A549 treated with AZD9567 at 1 μM for 4 hours (cell line): ENCODE data around the gene ZNF526. TPM values are rescaled to one million over a fixed set of nuclear protein-coding genes. Genes with fewer than 3 reads are reported as not detected.

Experiments
- total RNA-seq: library from RNA; stranded (reverse); fragments of 200-300 nt; extraction: Qiagen RNA extraction; gene quantifications from 5 replicates; pipeline ENCODE4 v1.2.3, GENCODE V29; 2022; ENCODE audit not compliant: insufficient read depth

Gene ZNF526
- total RNA-seq: 17.6 to 22.0 TPM (median 19.8 TPM) in 5 replicates

DNA sequence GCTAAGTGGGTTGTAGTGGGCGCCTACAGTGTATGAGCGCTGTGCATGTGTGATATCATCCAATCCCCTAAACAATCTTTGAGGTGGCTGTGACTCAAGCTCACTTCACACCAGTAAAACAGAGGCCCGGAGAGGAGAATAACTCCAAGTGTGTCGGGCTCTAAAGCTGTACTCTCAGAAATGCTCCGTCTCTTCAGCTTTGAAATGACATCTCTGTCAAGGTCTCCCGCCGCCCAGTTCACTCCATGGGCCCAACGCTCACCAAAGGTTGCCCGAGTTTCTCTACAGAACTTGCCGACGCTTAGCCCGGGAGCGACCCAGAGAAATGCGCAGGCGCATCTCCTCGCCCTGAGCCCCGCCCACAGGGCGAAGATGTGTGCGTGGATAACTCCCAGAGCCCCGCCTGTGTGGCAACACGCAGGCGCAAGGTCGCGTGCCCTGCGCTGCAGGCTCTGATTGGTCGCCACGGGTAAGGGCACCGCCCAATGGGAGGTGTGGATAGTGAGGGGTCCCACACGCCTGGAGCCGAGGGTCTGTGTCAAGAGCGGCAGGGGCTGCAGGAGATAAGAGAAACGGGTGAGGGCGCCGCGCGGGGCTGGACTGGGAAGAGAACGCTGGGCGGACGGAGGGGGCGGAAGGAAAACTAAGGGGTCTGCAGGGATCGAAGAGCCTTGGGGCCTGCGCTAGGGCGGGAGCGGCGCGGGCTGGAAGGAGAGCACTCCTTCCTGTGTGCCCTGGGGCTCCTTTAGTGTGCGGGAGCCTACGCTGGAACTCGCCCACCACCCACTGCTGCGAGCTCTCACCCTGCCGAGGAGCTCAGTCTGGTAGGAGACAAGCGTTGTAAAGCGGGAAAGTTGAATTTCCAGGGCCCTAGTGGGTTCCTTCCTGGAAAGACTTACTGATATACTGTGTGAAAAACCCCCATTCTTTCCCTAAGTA is at the start of gene ZNF526:
Gene ZNF526 (plus strand): TSS at position 501 of the 939 bp plus-strand sequence. CDS start 4,092 bp downstream, outside the sequence.

DNA sequence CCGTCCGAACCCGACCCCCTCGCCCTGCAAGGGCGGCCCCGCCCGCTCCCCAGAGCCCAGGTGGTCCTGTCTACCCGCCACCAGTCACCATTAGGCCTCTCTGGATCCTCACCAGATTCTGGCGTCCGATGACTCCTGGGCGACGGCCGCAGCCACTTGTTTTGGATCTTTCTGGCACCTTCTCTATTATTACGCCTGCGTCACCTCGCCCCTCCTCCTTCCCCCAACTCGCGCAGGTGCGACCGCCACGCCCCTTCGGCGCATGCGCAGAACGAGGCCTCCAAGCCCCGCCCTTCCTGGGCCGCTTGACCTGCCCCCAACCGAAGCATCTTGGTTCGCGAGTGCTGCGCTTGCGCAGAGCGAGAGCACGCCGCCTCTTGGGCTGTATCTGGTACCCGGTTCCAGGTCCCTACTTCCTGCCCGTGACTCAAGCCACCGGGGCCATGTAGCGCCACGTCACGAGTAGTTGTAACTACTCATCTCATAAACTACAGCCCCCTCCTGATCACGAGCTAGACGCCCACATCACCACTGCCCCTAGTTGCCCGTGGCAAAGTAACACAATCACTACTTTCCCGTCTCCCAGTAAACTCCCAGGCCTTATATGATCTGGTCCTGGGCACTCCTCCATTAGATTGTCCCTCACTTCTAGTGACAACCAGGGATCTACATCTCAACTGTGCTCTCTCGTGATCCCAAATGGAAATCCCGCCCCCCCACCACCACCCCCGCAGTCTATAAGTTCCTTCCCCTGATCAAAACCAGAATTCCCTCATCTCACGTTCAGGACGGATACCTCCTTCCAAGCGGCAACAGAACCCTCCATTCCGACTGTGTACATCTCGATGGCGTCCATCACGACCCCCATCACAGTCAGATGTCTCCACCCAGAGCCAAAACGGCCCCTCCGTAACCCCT is 2.3 kb upstream of the ZNF526 start, which contains the start of gene DEDD2:
Gene DEDD2 (minus strand): TSS at position 158 of the 918 bp plus-strand sequence. CDS start 670 bp downstream, outside the sequence.

GRCh38 chr19:42242512-42243409 is 22.6 kb downstream of the ZNF526 start, which contains the start of gene GSK3A:
TSS of gene GSK3A (minus strand) at chr19:42242602. CDS start at chr19:42242465, 137 bp downstream.

GRCh38 chr19:42254850-42255765 is 35.0 kb downstream of the ZNF526 start, which contains the start of gene ERF:
TSS of gene ERF (minus strand) at chr19:42255128. CDS start at chr19:42254999, 129 bp downstream.

DNA sequence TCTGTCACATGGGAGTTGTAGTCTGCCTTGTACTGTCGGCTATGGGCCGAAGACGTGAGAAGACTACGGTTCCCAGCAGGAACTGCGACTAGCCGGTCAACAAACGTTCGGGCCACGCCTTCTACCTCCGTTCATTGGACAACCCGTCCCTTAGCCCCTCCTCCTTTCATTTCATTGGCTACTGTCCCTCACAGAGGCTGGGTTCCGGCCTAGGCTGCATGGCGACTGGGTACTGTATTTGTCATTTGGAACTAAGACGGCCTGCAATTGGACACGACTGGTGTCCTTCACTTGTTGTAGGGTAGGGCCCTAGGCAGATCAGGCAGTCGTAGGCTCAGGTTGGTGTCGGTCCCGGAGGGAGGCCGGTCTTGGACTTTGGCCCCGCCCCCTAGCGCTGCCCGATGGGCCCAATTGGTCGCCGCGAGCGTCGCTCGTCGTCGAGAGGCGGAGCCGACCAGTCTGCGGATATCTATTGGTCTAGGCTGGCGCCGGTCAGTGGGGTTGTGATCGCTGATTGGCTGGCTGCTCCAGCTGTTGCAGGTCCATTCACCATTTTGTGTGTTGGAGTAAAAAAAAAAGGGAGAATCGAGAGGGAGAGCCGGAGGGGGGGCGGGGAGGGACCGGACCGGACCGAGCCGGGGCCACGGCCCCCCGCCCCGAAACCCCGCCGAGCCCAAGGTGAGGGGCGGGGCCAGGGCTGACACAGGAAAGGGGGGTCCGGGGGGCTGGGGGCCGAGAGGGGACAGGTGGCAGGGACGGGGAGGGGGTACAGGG is 48.8 kb downstream of the ZNF526 start, which contains the start of gene CIC:
Gene CIC (plus strand): TSS at position 549 of the 774 bp plus-strand sequence. CDS start 2,532 bp downstream, outside the sequence.

Other genes starting within 250 kb of the ZNF526 start
- 2.4 to 5.3 TPM (median 4.3 TPM) in 5 replicates for gene ATP1A3, start 226.1 kb upstream of the ZNF526 start, total RNA-seq
- gene GRIK5, start 150.1 kb upstream of the ZNF526 start, total RNA-seq: 0.39 to 0.84 TPM (median 0.51 TPM) in 5 replicates
- gene ZNF574, start 144.1 kb upstream of the ZNF526 start, total RNA-seq: 35.6 to 44.4 TPM (median 39.7 TPM) in 5 replicates
- 0.23 to 1.1 TPM (median 0.40 TPM) in 5 replicates for gene POU2F2, start 87.9 kb upstream of the ZNF526 start, total RNA-seq
- gene DEDD2, start 2.6 kb upstream of the ZNF526 start, total RNA-seq: 47.7 to 74.6 TPM (median 67.5 TPM) in 5 replicates
- gene GSK3A, start 22.3 kb downstream of the ZNF526 start, total RNA-seq: 108 to 158 TPM (median 149 TPM) in 5 replicates
- 110 to 145 TPM (median 117 TPM) in 5 replicates for gene ERF, start 34.8 kb downstream of the ZNF526 start, total RNA-seq
- 39.8 to 51.4 TPM (median 48.5 TPM) in 5 replicates for gene CIC, start 48.9 kb downstream of the ZNF526 start, total RNA-seq
- gene PRR19, start 81.8 kb downstream of the ZNF526 start, total RNA-seq: 3.5 to 7.3 TPM (median 4.1 TPM) in 5 replicates
- gene PAFAH1B3, start 82.3 kb downstream of the ZNF526 start, total RNA-seq: 146 to 166 TPM (median 152 TPM) in 5 replicates
- 3.1 to 4.6 TPM (median 3.6 TPM) in 4 of 5 replicates, not detected in the other for gene TMEM145, start 93.0 kb downstream of the ZNF526 start, total RNA-seq
- gene MEGF8, start 105.3 kb downstream of the ZNF526 start, total RNA-seq: 19.4 to 25.8 TPM (median 23.4 TPM) in 5 replicates
- 31.4 to 52.9 TPM (median 48.6 TPM) in 5 replicates for gene CNFN, start 170.0 kb downstream of the ZNF526 start, total RNA-seq
- gene LIPE, start 207.1 kb downstream of the ZNF526 start, total RNA-seq: 1.5 to 3.1 TPM (median 2.3 TPM) in 5 replicates
- gene CXCL17, start 222.6 kb downstream of the ZNF526 start, total RNA-seq: 0.09 to 0.11 TPM in 2 of 5 replicates, not detected in the others